OCI-LY1 (cell line): Measurements from ENCODE around the gene CA5A.

Experiments used
- EZH2 ChIP-seq: fragments of 200-600 bp; sonication (generic), shearing (Covaris generic); IDR thresholded peaks from 2 replicates; pipeline ENCODE4 v1.8.0; 2017; ENCODE audit warnings: borderline replicate concordance, mixed run types, mild to moderate bottlenecking, antibody characterized with exemption, low read length, moderate library complexity, mixed read lengths
- TF ChIP-seq, protein P1 (sequence below): fragments of 200-600 bp; sonication (generic), shearing (Covaris generic); IDR thresholded peaks from 2 replicates; pipeline ENCODE4 v1.5.1; 2017; ENCODE audit warnings: mild to moderate bottlenecking, antibody characterized with exemption, low read length, moderate library complexity, mixed read lengths

DNA sequence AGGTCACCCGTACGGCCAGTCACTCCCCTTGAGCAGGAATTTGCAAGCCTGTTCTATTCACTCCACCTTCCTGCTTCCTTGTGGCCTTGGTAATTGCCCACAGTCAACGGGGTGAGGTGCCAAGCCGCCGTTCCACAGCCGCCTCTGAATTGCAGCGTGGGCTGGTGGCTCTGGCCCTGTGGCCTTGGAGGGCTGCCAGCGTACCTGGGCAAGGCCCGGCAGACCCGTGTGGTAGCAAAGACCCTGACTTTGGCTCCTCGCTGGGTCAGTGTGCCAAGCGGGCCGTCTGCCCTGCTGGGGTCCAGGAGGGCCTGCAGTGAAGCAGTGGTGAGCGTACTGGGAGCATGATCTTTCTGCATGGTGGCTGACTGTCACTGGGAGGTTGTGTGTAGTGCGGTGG lies 18.5 kb upstream of the CA5A start:
- TF ChIP-seq, protein P1, sequence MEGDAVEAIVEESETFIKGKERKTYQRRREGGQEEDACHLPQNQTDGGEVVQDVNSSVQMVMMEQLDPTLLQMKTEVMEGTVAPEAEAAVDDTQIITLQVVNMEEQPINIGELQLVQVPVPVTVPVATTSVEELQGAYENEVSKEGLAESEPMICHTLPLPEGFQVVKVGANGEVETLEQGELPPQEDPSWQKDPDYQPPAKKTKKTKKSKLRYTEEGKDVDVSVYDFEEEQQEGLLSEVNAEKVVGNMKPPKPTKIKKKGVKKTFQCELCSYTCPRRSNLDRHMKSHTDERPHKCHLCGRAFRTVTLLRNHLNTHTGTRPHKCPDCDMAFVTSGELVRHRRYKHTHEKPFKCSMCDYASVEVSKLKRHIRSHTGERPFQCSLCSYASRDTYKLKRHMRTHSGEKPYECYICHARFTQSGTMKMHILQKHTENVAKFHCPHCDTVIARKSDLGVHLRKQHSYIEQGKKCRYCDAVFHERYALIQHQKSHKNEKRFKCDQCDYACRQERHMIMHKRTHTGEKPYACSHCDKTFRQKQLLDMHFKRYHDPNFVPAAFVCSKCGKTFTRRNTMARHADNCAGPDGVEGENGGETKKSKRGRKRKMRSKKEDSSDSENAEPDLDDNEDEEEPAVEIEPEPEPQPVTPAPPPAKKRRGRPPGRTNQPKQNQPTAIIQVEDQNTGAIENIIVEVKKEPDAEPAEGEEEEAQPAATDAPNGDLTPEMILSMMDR = no peak
- no peak for TF ChIP-seq EZH2
